SKM-1 (cell line): ENCODE data around the gene UBE2L5.
"Not testable (repeated sequence)": the region's sequence is repeated elsewhere in the genome, so short reads cannot be mapped to it uniquely, and the experiment has no call there.

Experiments used
- DNase-seq: peaks from one replicate; lab custom pipeline; 2025; ENCODE audit not compliant: unreplicated experiment; lab: John Stamatoyannopoulos, UW

UBE2L5 gene

GRCh38 chr13:30437177-30437576, 14.9 kb downstream of the UBE2L5 start:
- no peak for DNase-seq

DNA sequence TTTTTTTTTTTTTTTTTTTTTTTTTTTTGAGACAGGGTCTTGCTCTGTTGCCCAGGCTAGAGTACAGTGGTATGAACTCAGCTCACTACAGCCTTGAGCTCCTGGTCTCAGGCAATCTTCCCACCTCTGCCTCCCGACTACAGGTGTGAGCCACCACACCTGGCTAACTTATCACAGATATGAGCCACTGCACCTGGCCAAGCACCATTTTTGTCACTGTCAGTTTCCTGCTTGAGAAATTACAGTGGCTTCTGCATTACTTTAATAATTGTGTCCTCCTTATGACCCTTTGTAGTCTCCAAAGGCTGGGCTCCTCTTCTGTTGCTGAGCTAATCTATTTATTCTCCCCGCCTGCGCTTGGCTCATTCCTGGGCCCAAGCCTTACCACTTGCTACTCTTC, 16.0 kb downstream of the UBE2L5 start:
- DNase-seq = no peak

GRCh38 chr13:30440910-30441703, 18.8 kb downstream of the UBE2L5 start:
- no peak for DNase-seq

GRCh38 chr13:30442926-30443325, 20.6 kb downstream of the UBE2L5 start:
- DNase-seq = no peak

- not testable (repeated sequence) for DNase-seq
Observed at GRCh38 chr13:30443491-30443890, 21.2 kb downstream of the UBE2L5 start.

DNA sequence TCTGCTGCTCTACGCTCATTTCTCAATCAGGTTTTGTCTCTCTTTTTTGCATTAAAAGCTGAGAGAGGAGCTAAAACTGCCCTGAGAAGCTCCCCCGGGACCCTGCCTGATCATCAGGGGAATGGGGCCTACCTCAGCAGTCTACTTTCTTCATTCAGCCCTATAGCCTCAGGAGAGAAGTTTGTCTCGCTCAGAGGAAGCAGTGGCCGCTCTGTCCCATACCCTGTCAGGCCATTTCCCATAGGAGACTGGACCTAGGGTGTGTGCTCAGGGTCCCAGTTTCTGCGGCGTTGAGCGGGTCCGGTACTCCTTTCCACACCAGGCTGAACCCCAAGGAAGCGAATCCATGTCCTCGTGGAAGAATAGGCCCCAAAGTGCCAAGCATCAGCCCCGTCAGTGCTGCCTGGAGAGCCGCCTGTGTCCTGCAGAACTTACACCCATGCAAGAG, 21.7 kb downstream of the UBE2L5 start:
- DNase-seq = no peak

DNA sequence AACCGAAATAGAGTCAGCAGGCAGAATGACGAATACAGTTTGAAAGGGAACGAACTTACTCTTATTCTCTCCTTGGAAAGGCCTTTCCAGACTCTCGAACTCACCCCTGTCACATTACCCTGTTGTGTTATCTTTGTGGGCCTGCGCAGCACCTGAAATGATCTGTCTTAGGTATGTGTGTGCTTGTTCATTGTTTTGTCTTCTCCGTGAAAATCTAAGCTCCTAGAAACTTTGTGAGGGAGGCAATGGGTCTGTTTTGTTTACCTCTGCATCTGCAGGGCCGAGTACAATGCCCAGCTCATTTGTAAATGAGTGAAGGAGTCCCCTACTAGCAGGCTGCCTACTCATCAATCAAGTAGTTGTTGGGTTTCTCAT, 23.8 kb downstream of the UBE2L5 start:
- no peak for DNase-seq

GRCh38 chr13:30448441-30448840, 26.1 kb downstream of the UBE2L5 start:
- DNase-seq = no peak

DNA sequence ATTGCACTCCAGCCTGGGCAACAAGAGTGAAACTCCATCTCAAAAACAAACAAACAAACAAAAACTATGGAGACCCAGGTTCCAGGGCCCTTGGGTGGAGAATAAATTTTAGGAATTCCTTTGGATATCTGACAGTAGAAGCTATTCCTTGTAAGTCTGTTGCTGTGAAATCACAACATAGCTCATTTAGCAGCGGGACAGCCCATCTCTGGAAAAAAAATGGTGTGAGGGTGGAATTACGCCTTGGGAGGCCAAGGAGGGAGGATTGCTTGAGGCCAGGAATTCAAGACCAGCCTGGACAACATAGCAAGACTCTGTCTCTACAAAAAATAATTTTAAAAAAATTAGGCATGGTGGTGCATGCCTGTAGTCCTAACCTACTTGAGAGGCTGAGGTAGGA, 27.8 kb downstream of the UBE2L5 start:
- DNase-seq = no peak

DNA sequence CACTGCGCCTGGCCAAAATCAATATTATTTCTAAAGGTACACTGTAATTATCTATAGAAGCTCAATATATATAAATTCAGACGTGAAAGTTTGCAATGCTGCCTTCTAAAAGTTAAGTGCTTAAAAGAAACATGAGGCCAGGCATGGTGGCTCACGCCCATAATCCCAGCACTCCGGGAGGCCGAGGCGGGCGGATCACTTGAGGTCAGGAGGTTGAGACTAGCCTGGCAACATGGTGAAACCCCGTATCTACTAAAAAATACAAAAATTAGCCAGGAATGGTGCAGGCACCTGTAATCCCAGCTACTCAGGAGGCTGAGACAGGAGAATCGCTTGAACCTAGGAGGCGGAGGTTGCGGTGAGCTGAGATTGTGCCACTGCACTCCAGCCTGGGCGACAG, 29.2 kb downstream of the UBE2L5 start:
- not testable (repeated sequence) for DNase-seq

DNA sequence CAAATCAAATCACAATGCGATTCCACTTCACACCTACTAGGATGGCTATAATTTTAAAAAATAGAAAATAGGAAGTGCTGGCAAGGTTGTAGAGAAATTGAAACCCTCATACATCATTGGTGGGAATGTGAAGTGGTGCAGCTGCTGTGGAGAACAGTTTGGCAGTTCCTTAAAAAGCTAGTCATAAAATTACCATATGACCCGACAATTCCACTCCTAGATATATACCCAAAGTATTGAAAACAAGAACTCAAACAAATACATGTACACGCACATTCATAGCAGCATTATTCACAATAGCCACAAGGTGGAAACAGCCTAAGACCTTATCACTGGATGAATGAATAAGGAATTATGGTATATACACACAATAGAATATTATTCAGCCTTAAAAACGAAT, 31.4 kb downstream of the UBE2L5 start:
- DNase-seq = no peak

GRCh38 chr13:30454991-30455390, 32.7 kb downstream of the UBE2L5 start:
- no peak for DNase-seq

DNA sequence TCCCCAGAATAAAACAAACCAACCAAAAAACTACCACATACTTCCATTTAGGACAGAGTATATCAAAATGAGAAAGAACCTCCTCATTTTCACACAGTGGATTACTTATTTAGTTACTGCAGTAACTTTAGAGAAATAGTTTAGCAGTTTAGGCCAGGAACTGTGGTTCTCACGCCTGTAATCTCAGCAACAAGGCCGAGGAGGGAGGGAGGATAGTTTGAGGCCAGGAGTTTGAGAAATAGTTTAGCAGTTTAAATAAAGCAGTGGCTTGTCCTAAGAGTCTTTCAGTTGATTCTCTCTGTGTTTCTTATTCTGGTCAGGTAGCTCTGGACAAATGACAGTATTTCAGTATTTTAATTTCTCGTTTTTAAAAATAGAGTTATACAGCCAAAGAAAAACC, 34.0 kb downstream of the UBE2L5 start:
- DNase-seq = no peak

GRCh38 chr13:30457306-30457891, 35.1 kb downstream of the UBE2L5 start:
- no peak for DNase-seq

GRCh38 chr13:30461279-30462066, 39.2 kb downstream of the UBE2L5 start:
- DNase-seq = not testable (repeated sequence)

DNA sequence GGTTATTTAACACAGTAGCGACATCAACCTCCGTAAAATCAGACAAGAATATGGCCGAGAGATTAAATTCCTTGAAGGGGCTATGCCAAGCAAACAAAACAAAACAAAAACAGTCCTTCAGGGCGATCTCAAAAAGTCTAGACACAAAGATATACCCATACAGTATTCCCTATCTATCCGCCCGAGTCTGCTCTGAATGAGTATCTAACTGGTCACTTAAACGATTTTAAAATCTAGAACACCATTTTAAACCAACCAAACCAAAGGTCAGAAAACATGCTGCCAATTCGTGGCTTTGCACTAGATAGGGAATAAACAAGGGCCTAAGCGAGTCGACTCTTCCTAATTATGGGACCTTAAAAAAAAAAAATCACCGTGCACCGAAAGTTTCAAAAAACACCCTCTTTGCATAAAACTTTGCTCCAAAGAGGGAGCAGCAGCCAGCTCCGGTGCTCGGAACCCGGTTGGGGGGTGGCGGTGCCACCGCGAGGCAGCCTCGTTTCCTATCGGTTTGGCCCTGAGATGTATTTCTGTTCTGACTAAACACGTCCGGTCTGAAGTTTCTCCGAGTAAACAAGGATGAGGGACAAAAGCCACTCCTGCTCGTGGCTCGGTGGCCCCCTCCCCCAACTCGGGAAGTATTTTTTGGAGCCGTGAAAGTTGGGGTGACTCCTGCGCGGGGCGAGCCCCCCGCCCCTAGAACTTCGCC, 41.6 kb downstream of the UBE2L5 start:
- DNase-seq = no peak

DNA sequence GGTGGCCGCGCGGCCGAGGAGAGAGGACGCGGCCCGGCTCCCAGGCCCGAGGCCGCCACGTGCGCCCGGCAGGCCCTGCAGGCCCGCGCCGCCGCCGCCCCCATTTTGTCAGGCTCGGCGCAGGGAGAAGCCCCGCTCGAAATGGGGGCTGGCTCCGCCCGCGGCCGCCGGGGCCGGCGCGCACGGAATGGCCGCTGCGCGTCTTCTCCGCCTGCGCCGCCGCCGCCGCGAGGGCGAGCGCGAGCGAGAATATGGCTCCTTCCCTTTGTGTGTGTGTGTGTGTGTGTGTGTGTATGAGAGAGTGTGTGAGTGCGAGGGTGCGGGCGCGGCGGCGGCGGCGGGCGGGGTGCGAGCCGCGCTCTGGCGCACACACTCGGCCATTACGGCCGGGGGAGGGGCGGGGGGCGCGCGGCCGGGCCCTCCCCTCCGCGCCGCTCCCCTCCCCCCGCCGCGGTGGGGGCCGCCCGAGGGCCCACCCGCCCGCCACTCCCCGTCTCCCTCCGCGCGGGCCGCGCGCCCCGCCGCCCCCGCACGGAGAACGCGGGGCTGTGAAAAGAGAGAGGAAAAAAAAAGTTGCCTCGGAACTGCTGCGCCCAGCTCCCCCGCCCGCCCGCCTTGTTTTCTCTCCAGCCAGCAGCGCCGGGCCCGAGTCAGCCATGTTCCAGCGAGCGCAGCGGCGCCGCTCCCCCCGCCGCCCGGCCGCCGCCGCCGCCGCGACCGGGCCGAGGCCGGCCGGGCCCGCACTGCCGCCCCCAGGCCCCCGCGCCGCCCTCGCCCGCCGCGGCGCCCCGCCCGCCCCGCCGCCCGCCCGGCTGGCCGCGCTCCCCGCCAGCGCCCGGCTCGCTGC, 42.4 kb downstream of the UBE2L5 start:
- DNase-seq = no peak

DNA sequence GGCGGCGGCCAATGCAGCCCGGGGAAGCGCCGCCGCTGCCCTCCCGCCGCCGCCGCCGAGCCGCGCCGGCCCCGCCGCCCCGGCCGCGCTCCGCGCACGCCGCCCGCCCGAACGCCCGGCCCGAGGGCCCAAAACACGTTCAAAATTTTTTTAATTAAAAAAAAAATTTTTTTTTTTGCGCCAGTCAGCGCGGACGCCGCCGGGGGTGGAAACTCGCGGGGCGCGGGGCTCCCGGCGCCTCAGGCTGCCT, 43.0 kb downstream of the UBE2L5 start:
- DNase-seq = no peak

- peak; percentile 96 for DNase-seq
Observed at GRCh38 chr13:30465593-30466357, 43.5 kb downstream of the UBE2L5 start, which contains the start of gene HMGB1. HMGB1 (minus strand) TSS chr13:30465936; CDS start chr13:30463680, 2,256 bp downstream.

DNA sequence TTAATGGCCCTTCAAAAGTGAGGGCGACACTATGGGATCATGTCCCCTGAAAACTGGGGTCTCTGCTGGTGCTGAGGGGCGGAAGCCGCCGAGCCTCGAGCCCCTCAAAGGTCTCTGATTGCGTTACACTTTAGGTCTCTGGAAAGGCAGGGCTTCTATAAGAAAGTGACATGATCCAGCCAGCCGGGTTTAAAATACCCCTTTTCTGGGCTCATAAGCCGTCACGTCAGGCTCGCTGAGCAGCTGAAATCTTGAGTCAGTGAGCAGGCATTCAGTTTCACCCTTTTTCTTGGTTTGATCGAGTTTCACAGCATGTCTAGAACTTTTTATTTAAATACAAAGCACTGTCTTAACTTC, 44.0 kb downstream of the UBE2L5 start:
- DNase-seq = no peak
